Measurements from ENCODE around the gene R3HCC1L.

- TF ChIP-seq POLR2A (IDR thresholded peaks at IDR 0.05) (no peak), CTCF (IDR thresholded peaks at IDR 0.05) (no peak), POLR2AphosphoS5 (IDR thresholded peaks at IDR 0.05) (no peak)
These were observed 19.6 kb downstream of the R3HCC1L start for GRCh38 chr10:98154076-98154475.

Data from breast epithelium (tissue), 3 donors.